OCI-LY3 (cell line): Measurements from ENCODE around the gene GTF2IRD1.

Experiments
- H2AFZ ChIP-seq: fragments of 200-600, 300-600 bp; shearing (Covaris generic); 2 replicates; pipeline ENCODE4 v1.6.0; 2014; ENCODE audit warnings: antibody characterized with exemption, low read depth, low read length
- H3K27ac ChIP-seq: fragments of 200-600, 300-600 bp; sonication (generic); 2 replicates; pipeline ENCODE4 v1.5.1; 2014; ENCODE audit warnings: mild to moderate bottlenecking, low read length, moderate library complexity, mixed read lengths
- H3K27me3 ChIP-seq: fragments of 200-600, 300-600 bp; sonication (generic); 2 replicates; pipeline ENCODE4 v1.6.1; 2014; ENCODE audit warnings: low read depth, low read length, mixed read lengths
- H3K36me3 ChIP-seq: fragments of 200-600, 300-600 bp; sonication (generic); replicated peaks from 2 replicates; pipeline ENCODE3; 2014; ENCODE audit warnings: low read depth, low read length, mixed read lengths
- H3K4me1 ChIP-seq: fragments of 300-600, 200-600 bp; sonication (generic); 2 replicates; pipeline ENCODE4 v1.6.1; 2014; ENCODE audit warnings: low read length, mixed read lengths
- H3K4me2 ChIP-seq: fragments of 200-600, 300-600 bp; sonication (generic); 2 replicates; pipeline ENCODE4 v1.6.1; 2014; ENCODE audit warnings: low read length, mixed read lengths
- H3K4me3 ChIP-seq: fragments of 300-600, 200-600 bp; sonication (generic); 2 replicates; pipeline ENCODE4 v1.5.1; 2014; ENCODE audit warnings: antibody characterized with exemption, mild to moderate bottlenecking, low read length, moderate library complexity
- H3K79me2 ChIP-seq: fragments of 300-600, 200-600 bp; shearing (Covaris generic); 2 replicates; pipeline ENCODE4 v1.6.1; 2014; ENCODE audit warnings: mild to moderate bottlenecking, low read length, mixed read lengths
- H3K9ac ChIP-seq: fragments of 300-600, 200-600 bp; shearing (Covaris generic); 2 replicates; pipeline ENCODE4 v1.6.0; 2014; ENCODE audit warnings: mild to moderate bottlenecking, low read length, moderate library complexity
- H3K9me3 ChIP-seq: fragments of 200-600, 300-600 bp; shearing (Covaris generic); 2 replicates; pipeline ENCODE4 v1.6.1; 2014; ENCODE audit warnings: low read length, mixed read lengths; ENCODE audit not compliant: insufficient read depth
- H4K20me1 ChIP-seq: fragments of 200-600, 300-600 bp; sonication (generic); 2 replicates; pipeline ENCODE4 v1.6.1; 2016; ENCODE audit warnings: low read length, mixed read lengths; ENCODE audit not compliant: insufficient read depth
- EZH2phosphoT487 ChIP-seq: fragments of 200-600 bp; shearing (Covaris generic); IDR thresholded peaks from 2 replicates; pipeline ENCODE4 v1.6.1; 2018; ENCODE audit warnings: antibody characterized with exemption, mixed run types, low read depth
- TF ChIP-seq, protein P1 (sequence below): fragments of 200-600, 300-600 bp; sonication (generic); IDR thresholded peaks from 2 replicates; pipeline ENCODE4 v1.5.1; 2014; ENCODE audit warnings: antibody characterized with exemption, low read length, low read depth

GTF2IRD1 gene

GRCh38 chr7:74476626-74477025 is 22.9 kb downstream of the GTF2IRD1 start:
- Histone ChIP-seq H2AFZ (no peak overlapping the region), H3K27ac (no peak overlapping the region), H3K9me3 (no peaks in the 10 kb centered on the region), H3K36me3 (no peaks in the 10 kb centered on the region), H3K4me1 (no peaks in the 10 kb centered on the region), H3K79me2 (no peaks in the 10 kb centered on the region), H3K4me3 (no peak overlapping the region), H3K27me3 (no peaks in the 10 kb centered on the region), H3K9ac (no peak overlapping the region), H3K4me2 (no peak overlapping the region), H4K20me1 (no peaks in the 10 kb centered on the region)
- TF ChIP-seq EZH2phosphoT487 = no peak
- TF ChIP-seq, protein P1, sequence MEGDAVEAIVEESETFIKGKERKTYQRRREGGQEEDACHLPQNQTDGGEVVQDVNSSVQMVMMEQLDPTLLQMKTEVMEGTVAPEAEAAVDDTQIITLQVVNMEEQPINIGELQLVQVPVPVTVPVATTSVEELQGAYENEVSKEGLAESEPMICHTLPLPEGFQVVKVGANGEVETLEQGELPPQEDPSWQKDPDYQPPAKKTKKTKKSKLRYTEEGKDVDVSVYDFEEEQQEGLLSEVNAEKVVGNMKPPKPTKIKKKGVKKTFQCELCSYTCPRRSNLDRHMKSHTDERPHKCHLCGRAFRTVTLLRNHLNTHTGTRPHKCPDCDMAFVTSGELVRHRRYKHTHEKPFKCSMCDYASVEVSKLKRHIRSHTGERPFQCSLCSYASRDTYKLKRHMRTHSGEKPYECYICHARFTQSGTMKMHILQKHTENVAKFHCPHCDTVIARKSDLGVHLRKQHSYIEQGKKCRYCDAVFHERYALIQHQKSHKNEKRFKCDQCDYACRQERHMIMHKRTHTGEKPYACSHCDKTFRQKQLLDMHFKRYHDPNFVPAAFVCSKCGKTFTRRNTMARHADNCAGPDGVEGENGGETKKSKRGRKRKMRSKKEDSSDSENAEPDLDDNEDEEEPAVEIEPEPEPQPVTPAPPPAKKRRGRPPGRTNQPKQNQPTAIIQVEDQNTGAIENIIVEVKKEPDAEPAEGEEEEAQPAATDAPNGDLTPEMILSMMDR = no peak

DNA sequence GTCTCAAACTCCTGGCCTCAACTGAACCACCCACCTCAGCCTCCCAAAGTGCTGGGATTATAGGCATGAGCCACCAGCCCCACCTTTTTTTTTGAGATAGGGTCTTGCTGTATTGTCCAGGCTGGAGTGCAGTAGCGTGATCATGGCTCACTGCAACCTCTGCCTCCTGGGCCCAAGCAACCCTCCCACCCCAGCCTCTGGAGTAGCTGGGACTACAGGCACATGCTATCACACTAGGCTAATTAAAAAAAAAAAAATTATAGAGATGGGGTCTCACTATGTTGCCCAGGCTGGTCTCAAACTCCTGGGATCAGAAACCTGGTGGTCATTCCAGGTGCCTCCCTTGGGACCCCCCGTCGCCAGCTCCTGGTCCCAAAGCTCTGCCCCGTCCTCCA is 25.0 kb downstream of the GTF2IRD1 start:
- no peaks in the 10 kb centered on the region for H3K36me3 ChIP-seq
- no peaks in the 10 kb centered on the region for H3K4me1 ChIP-seq
- no peak overlapping the region for H3K4me3 ChIP-seq
- no peak for TF ChIP-seq EZH2phosphoT487
- TF ChIP-seq, protein P1 = no peak
- H3K9ac ChIP-seq = no peak overlapping the region
- no peak overlapping the region for H2AFZ ChIP-seq
- H4K20me1 ChIP-seq = no peaks in the 10 kb centered on the region
- no peaks in the 10 kb centered on the region for H3K27me3 ChIP-seq
- no peak overlapping the region for H3K4me2 ChIP-seq
- H3K9me3 ChIP-seq = no peaks in the 10 kb centered on the region
- no peaks in the 10 kb centered on the region for H3K79me2 ChIP-seq
- H3K27ac ChIP-seq = no peak overlapping the region

DNA sequence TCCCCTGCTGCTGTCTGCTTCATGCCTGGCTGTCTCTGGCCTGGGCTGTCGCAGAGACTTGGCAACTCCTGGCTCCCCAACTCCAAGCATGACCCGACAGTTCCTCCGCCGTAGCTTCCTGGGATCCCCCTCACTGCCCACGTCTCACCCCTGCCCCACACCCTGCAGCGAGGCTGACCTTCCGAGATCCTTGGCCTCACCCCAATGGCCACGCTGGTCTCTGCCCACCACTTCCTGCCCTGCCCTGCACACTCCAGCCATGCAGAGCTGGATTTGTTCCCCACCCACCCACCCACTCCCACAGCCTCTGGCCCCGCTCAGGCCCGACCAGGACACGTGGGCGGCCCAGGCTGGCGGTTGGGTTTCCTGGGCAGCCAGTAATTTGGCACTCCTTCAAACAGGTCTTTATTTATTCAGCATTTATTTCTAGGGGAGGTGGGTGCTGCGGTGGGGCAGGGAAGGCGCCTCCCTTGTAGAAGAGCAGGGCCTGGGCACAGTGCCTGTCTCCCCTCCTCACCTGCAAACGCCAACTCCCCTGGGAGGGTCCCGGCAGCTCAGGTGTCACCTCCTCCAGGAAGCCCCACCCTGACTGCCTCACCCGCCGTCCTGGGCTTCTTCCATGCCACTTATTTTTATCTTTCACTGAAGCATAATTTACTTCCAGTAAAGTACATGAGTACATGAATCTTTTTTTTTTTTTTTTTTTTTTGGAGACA is 25.5 kb downstream of the GTF2IRD1 start:
- Histone ChIP-seq H3K36me3 (no peaks in the 10 kb centered on the region), H3K27ac (no peak overlapping the region), H3K4me3 (no peak overlapping the region), H3K27me3 (no peaks in the 10 kb centered on the region), H2AFZ (no peak overlapping the region), H4K20me1 (no peaks in the 10 kb centered on the region), H3K9ac (no peak overlapping the region), H3K4me1 (no peaks in the 10 kb centered on the region), H3K4me2 (no peak overlapping the region), H3K79me2 (no peaks in the 10 kb centered on the region), H3K9me3 (no peaks in the 10 kb centered on the region)
- TF ChIP-seq EZH2phosphoT487 = no peak

GRCh38 chr7:74479961-74480829 is 26.5 kb downstream of the GTF2IRD1 start:
- H3K4me3 ChIP-seq = no peak overlapping the region
- H3K79me2 ChIP-seq = no peaks in the 10 kb centered on the region
- no peaks in the 10 kb centered on the region for H3K9me3 ChIP-seq
- no peak overlapping the region for H3K9ac ChIP-seq
- no peaks in the 10 kb centered on the region for H3K36me3 ChIP-seq
- TF ChIP-seq, protein P1 = no peak
- TF ChIP-seq EZH2phosphoT487 = no peak
- H3K4me1 ChIP-seq = no peaks in the 10 kb centered on the region
- no peak overlapping the region for H3K4me2 ChIP-seq
- H3K27me3 ChIP-seq = no peaks in the 10 kb centered on the region
- H4K20me1 ChIP-seq = no peaks in the 10 kb centered on the region
- H3K27ac ChIP-seq = no peak overlapping the region
- no peak overlapping the region for H2AFZ ChIP-seq
